PFSK-1 (cell line): ENCODE results near the gene DICER1.

ENCODE experiments used
- POLR2AphosphoS5 ChIP-seq: IDR thresholded peaks from 2 replicates; pipeline ENCODE4 v1.6.1; 2012; ENCODE audit warnings: low read depth, mild to moderate bottlenecking, control low read depth, low read length, moderate library complexity
- REST ChIP-seq, 2 experiments: IDR thresholded peaks; 2 replicates each; pipeline versions ENCODE4 v1.6.1 to v1.8.0; 2011 to 2012; ENCODE audit warnings: low read depth in 2 of 2, low read length in 2 of 2, control low read depth in 1 of 2, inconsistent platforms in 1 of 2, mild to moderate bottlenecking in 1 of 2, moderate library complexity in 1 of 2; ENCODE audit not compliant: insufficient read depth in 1 of 2
- TAF1 ChIP-seq: IDR thresholded peaks from 2 replicates; pipeline ENCODE4 v1.6.1; 2012; ENCODE audit warnings: low read length, control low read depth, borderline replicate concordance; ENCODE audit not compliant: insufficient read depth

DNA sequence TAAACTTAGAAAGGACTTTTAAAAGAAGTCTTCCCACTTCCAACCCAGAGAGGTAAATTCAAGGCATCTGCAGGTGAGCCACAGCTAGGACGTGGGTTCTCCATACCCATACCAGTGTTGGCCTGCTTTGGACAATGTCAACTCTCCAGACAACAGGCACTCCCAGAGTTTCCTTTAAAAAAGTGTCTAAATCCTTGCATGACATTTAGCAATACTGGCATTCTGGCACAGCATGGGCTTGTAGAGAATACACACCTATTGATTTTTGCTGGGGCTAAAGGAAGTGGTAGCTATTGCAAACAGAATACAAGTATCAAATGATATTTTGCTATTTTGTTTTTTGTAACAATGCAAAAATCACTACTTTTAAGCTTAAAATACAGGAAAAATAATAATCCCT lies 25.8 kb upstream of the DICER1 start:
- TF ChIP-seq POLR2AphosphoS5 (no peak), TAF1 (no peak), REST (IDR thresholded peaks at IDR 0.05; ENCODE audit: insufficient read depth in 1 of 2, low read depth in 2 of 2, low read length in 2 of 2) (no peak)
